HL-60 (cell line): ENCODE results near the gene CHEK1.

Source experiments
- DNase-seq, 2 experiments: peaks; one replicate each; pipeline ENCODE4 v3.0.0-alpha.2; 2010 to 2020; ENCODE audit warnings: low read depth in 1 of 2, low spot score in 1 of 2
- H3K27ac ChIP-seq: fragments of 250-450 bp; sonication (Bioruptor Pico); replicated peaks from 2 replicates; pipeline ENCODE4 v1.5.1; 2020; ENCODE audit warnings: mild to moderate bottlenecking, moderate library complexity
- H3K27me3 ChIP-seq: fragments of 250-450 bp; sonication (Bioruptor Pico); 2 replicates; pipeline ENCODE4 v1.5.1; 2021; ENCODE audit warnings: mild to moderate bottlenecking, moderate library complexity; ENCODE audit not compliant: insufficient read depth, poor library complexity, severe bottlenecking
- H3K4me3 ChIP-seq: replicated peaks from 2 replicates; pipeline ENCODE4 v1.5.1; 2011; ENCODE audit warnings: mild to moderate bottlenecking, control low read depth, low read length; ENCODE audit not compliant: insufficient read depth
- CTCF ChIP-seq: IDR thresholded peaks from one replicate; pipeline ENCODE4 v1.5.1; 2011; ENCODE audit warnings: low read length, control low read depth, inconsistent platforms; ENCODE audit not compliant: insufficient read depth
- GABPA ChIP-seq: IDR thresholded peaks from 2 replicates; pipeline ENCODE4 v1.6.1; 2012; ENCODE audit warnings: low read depth
- POLR2AphosphoS5 ChIP-seq: IDR thresholded peaks from 2 replicates; pipeline ENCODE4 v1.6.1; 2012; ENCODE audit warnings: low read depth
- REST ChIP-seq: IDR thresholded peaks from 2 replicates; pipeline ENCODE4 v1.6.1; 2012; ENCODE audit warnings: low read depth; ENCODE audit not compliant: insufficient replicate concordance
- SPI1 ChIP-seq: IDR thresholded peaks from 2 replicates; pipeline ENCODE4 v1.6.1; 2012; ENCODE audit warnings: low read depth, mild to moderate bottlenecking, borderline replicate concordance

CHEK1 gene

GRCh38 chr11:125690006-125690405, 65.0 kb downstream of the CHEK1 start:
- no peak for DNase-seq
- no peak overlapping the region for H3K4me3 ChIP-seq
- H3K27ac ChIP-seq, result no peak overlapping the region
- no peaks in the 10 kb centered on the region for H3K27me3 ChIP-seq
- TF ChIP-seq POLR2AphosphoS5 (no peak), SPI1 (no peak), CTCF (no peak)

GRCh38 chr11:125692887-125693286, 67.9 kb downstream of the CHEK1 start:
- TF ChIP-seq SPI1 (no peak), CTCF (no peak), POLR2AphosphoS5 (no peak), GABPA (no peak), REST (no peak)
- DNase-seq, result no peak
- no peaks in the 10 kb centered on the region for H3K27me3 ChIP-seq

GRCh38 chr11:125694951-125695350, 70.0 kb downstream of the CHEK1 start:
- Histone ChIP-seq H3K27me3 (no peaks in the 10 kb centered on the region), H3K27ac (no peak overlapping the region), H3K4me3 (no peak overlapping the region)
- no peak for TF ChIP-seq GABPA
- TF ChIP-seq SPI1, result no peak
- no peak for TF ChIP-seq CTCF
- no peak for TF ChIP-seq POLR2AphosphoS5
- TF ChIP-seq REST, result no peak
- no peak for DNase-seq

More at GRCh38 chr11:125692887-125693286, 67.9 kb downstream of the CHEK1 start:
- Histone ChIP-seq H3K4me3 (no peak overlapping the region), H3K27ac (no peak overlapping the region)

- Histone ChIP-seq H3K27ac (no peak overlapping the region), H3K4me3 (no peak overlapping the region), H3K27me3 (no peaks in the 10 kb centered on the region)
- TF ChIP-seq REST (no peak), CTCF (no peak), SPI1 (no peak), GABPA (no peak)
- DNase-seq, result no peak
Measured at GRCh38 chr11:125701018-125701610, 76.2 kb downstream of the CHEK1 start.
